Nephron (organoid): Measurements from ENCODE around the gene CETN1.

Source experiments
- H3K27ac Mint-ChIP-seq, 3 experiments: 2 replicates each; pipeline ENCODE4 v1.8.0; 2020; ENCODE audit warnings: mixed read lengths in 3 of 3, mild to moderate bottlenecking in 2 of 3, moderate library complexity in 1 of 3
- H3K27me3 Mint-ChIP-seq: 2 replicates; pipeline ENCODE4 v1.8.0; 2021; ENCODE audit warnings: low read depth, mild to moderate bottlenecking, moderate library complexity, mixed read lengths
- H3K36me3 Mint-ChIP-seq: 2 replicates; pipeline ENCODE4 v1.8.0; 2020; ENCODE audit warnings: low read depth, mixed read lengths
- H3K4me1 Mint-ChIP-seq: 2 replicates; pipeline ENCODE4 v1.8.0; 2020; ENCODE audit warnings: mixed read lengths
- H3K4me3 Mint-ChIP-seq, 3 experiments: 2 replicates each; pipeline ENCODE4 v1.8.0; 2020; ENCODE audit warnings: mild to moderate bottlenecking in 3 of 3, mixed read lengths in 3 of 3, moderate library complexity in 2 of 3
- H3K9me3 Mint-ChIP-seq: 2 replicates; pipeline ENCODE4 v1.8.0; 2020; ENCODE audit warnings: mixed read lengths
- CTCF ChIP-seq, 3 experiments: fragments of 200-600 bp; sonication (generic); IDR thresholded peaks; one replicate each; pipeline ENCODE4 v1.5.0; 2021; ENCODE audit warnings: antibody characterized with exemption in 3 of 3; ENCODE audit not compliant: unreplicated experiment in 3 of 3

Gene CETN1

GRCh38 chr18:580154-580553 lies at the start of gene CETN1:
Gene CETN1 (plus strand): TSS chr18:580380. CDS start chr18:580409, 29 bp downstream.
- H3K27me3 Mint-ChIP-seq: peaks cover 3% of the 10 kb centered on the region

GRCh38 chr18:532018-532417 lies 48.2 kb upstream of the CETN1 start:
- no peaks in the 10 kb centered on the region for H3K36me3 Mint-ChIP-seq
- TF ChIP-seq CTCF (IDR thresholded peaks at IDR 0.05; ENCODE audit: unreplicated experiment in 3 of 3): no peak

More at GRCh38 chr18:580154-580553, at the start of gene CETN1:
- no peak for TF ChIP-seq CTCF (IDR thresholded peaks at IDR 0.05; ENCODE audit: unreplicated experiment in 3 of 3)
- Mint-ChIP-seq H3K4me3 (no peak within 1 kb of the TSS), H3K9me3 (peaks cover 5% of the 10 kb centered on the region), H3K4me1 (peaks cover 43% of the 10 kb centered on the region), H3K36me3 (no peaks in the 10 kb centered on the region), H3K27ac (peak within 1 kb of the TSS in 2 of 3 experiments; percentile 42 to 70)

GRCh38 chr18:532632-533031 lies 47.5 kb upstream of the CETN1 start:
- Mint-ChIP-seq H3K27ac (no peak overlapping the region), H3K9me3 (peaks cover 2% of the 10 kb centered on the region), H3K4me1 (peaks cover 5% of the 10 kb centered on the region), H3K4me3 (no peak overlapping the region), H3K27me3 (no peaks in the 10 kb centered on the region), H3K36me3 (no peaks in the 10 kb centered on the region)
- no peak for TF ChIP-seq CTCF (IDR thresholded peaks at IDR 0.05; ENCODE audit: unreplicated experiment in 3 of 3)

More at GRCh38 chr18:532018-532417, 48.2 kb upstream of the CETN1 start:
- Mint-ChIP-seq H3K4me1 (peaks cover 11% of the 10 kb centered on the region), H3K4me3 (no peak overlapping the region), H3K27ac (no peak overlapping the region), H3K27me3 (no peaks in the 10 kb centered on the region), H3K9me3 (peaks cover 2% of the 10 kb centered on the region)

- no peak overlapping the region for H3K27ac Mint-ChIP-seq
- H3K36me3 Mint-ChIP-seq: no peaks in the 10 kb centered on the region
- no peak for TF ChIP-seq CTCF (IDR thresholded peaks at IDR 0.05; ENCODE audit: unreplicated experiment in 3 of 3)
- no peaks in the 10 kb centered on the region for H3K27me3 Mint-ChIP-seq
- H3K4me3 Mint-ChIP-seq: no peak overlapping the region
- H3K9me3 Mint-ChIP-seq: peaks cover 2% of the 10 kb centered on the region
- no peaks in the 10 kb centered on the region for H3K4me1 Mint-ChIP-seq
Measured at GRCh38 chr18:533995-534601, 46.1 kb upstream of the CETN1 start.

GRCh38 chr18:543447-544078 lies 36.6 kb upstream of the CETN1 start:
- H3K27me3 Mint-ChIP-seq: no peaks in the 10 kb centered on the region
- TF ChIP-seq CTCF (IDR thresholded peaks at IDR 0.05; ENCODE audit: unreplicated experiment in 3 of 3): no peak
- no peak overlapping the region for H3K4me3 Mint-ChIP-seq
- H3K36me3 Mint-ChIP-seq: no peaks in the 10 kb centered on the region
- H3K9me3 Mint-ChIP-seq: peaks cover 5% of the 10 kb centered on the region
- H3K27ac Mint-ChIP-seq: peak overlapping the region; percentile 28 to 38 (median 35)
- H3K4me1 Mint-ChIP-seq: peaks cover 16% of the 10 kb centered on the region

GRCh38 chr18:549967-550366 lies 30.2 kb upstream of the CETN1 start:
- no peak overlapping the region for H3K27ac Mint-ChIP-seq
- H3K36me3 Mint-ChIP-seq: no peaks in the 10 kb centered on the region
- no peak overlapping the region for H3K4me3 Mint-ChIP-seq
- H3K4me1 Mint-ChIP-seq: no peaks in the 10 kb centered on the region
- no peaks in the 10 kb centered on the region for H3K27me3 Mint-ChIP-seq
- no peak for TF ChIP-seq CTCF (IDR thresholded peaks at IDR 0.05; ENCODE audit: unreplicated experiment in 3 of 3)
- peaks cover 14% of the 10 kb centered on the region for H3K9me3 Mint-ChIP-seq
